HCT116 (cell line): ENCODE results near the gene ANKRD23. TPM values are rescaled to one million over a fixed set of nuclear protein-coding genes. Genes with fewer than 3 reads are reported as not detected.
A peak's percentile ranks its signal among the peaks of the same experiment; 100 is the strongest.

Source experiments
- ATAC-seq: fragments of 200-7000 bp; cut with Tn5 transposase; 2 replicates; pipeline ENCODE4 v1.9.1; 2020; ENCODE audit warnings: mild to moderate bottlenecking, moderate library complexity
- BruUV-seq: library from RNA; stranded (reverse); fragments of 400-500 nt; replicated peaks from 2 replicates; lab custom pipeline; 2021; lab: Mats Ljungman, UMichigan
- CTCF ChIA-PET: fragments of 300-600 bp; sonication (Branson Sonifier 250); formaldehyde crosslinking; loops from one replicate; lab custom pipeline; 2021; ENCODE audit warnings: antibody characterized with exemption; lab: Charles Lee
- POLR2A ChIA-PET: fragments of 300-600, 350-600 bp; sonication (Branson Sonifier 250); formaldehyde crosslinking; loops from one replicate; lab custom pipeline; 2021; ENCODE audit warnings: antibody characterized with exemption; lab: Charles Lee
- RAD21 ChIA-PET, 2 experiments: fragments of 300-600 bp; sonication (Branson Sonifier 250); formaldehyde crosslinking; loops; one replicate each; lab custom pipeline; 2023; ENCODE audit warnings: low total read pairs in 2 of 2; ENCODE audit not compliant: uncharacterized antibody in 2 of 2, unreplicated experiment in 2 of 2, low non-redundant PET in 1 of 2; lab: Charles Lee
- DNase-seq: peaks from one replicate; pipeline ENCODE4 v3.0.0-alpha.2; 2010; ENCODE audit warnings: low read depth, low spot score
- H2AFZ ChIP-seq: fragments of 200-600 bp; shearing (Covaris generic), sonication (generic); 2 replicates; pipeline ENCODE4 v1.6.1; 2017; ENCODE audit warnings: low read depth, mixed run types, mixed read lengths, antibody characterized with exemption, low read length; ENCODE audit not compliant: poor library complexity, severe bottlenecking
- H3K27ac ChIP-seq: 2 replicates; pipeline ENCODE4 v1.5.1; 2012; ENCODE audit warnings: low read depth, low read length
- H3K27me3 ChIP-seq: fragments of 200-600 bp; sonication (generic); 2 replicates; pipeline ENCODE4 v1.6.1; 2016; ENCODE audit warnings: mixed run types, low read length, mixed read lengths; ENCODE audit not compliant: insufficient read depth
- H3K36me3 ChIP-seq, 2 experiments: fragments of 200-500 bp in 1 of 2; fragments of 200-600 bp in 1 of 2; sonication (Bioruptor generic) in 1 of 2; sonication (generic) in 1 of 2; 2 replicates each; pipeline versions ENCODE4 v1.5.1 to v1.6.1; 2014 to 2016; ENCODE audit warnings: low read length in 2 of 2, inconsistent platforms in 1 of 2, mixed read lengths in 1 of 2, mixed run types in 1 of 2; ENCODE audit not compliant: insufficient read depth in 2 of 2, control insufficient read depth in 1 of 2
- H3K4me1 ChIP-seq, 2 experiments: fragments of 200-600 bp in 1 of 2; sonication (generic) in 1 of 2; 2 replicates each; pipeline versions ENCODE4 v1.5.1 to v1.6.1; 2012 to 2017; ENCODE audit warnings: low read length in 2 of 2, inconsistent platforms in 1 of 2, mild to moderate bottlenecking in 1 of 2, mixed read lengths in 1 of 2, mixed run types in 1 of 2, moderate library complexity in 1 of 2; ENCODE audit not compliant: insufficient read depth in 2 of 2, control insufficient read depth in 1 of 2
- H3K4me2 ChIP-seq: fragments of 200-600 bp; sonication (generic); 2 replicates; pipeline ENCODE4 v1.6.1; 2017; ENCODE audit warnings: mixed run types, low read length, mixed read lengths
- H3K4me3 ChIP-seq, 2 experiments: fragments of 200-600 bp in 1 of 2; sonication (generic) in 1 of 2; replicated peaks in 1 of 2; 2 replicates each; pipeline ENCODE4 v1.5.1; 2011 to 2016; ENCODE audit warnings: low read length in 2 of 2, control low read depth in 1 of 2, low read depth in 1 of 2, mild to moderate bottlenecking in 1 of 2, mixed read lengths in 1 of 2, mixed run types in 1 of 2
- H3K79me2 ChIP-seq: fragments of 200-600 bp; sonication (generic); 2 replicates; pipeline ENCODE4 v1.6.1; 2017; ENCODE audit warnings: mild to moderate bottlenecking, mixed run types, low read length, moderate library complexity, mixed read lengths; ENCODE audit not compliant: insufficient read depth
- H3K9ac ChIP-seq: fragments of 200-600 bp; sonication (generic); 2 replicates; pipeline ENCODE4 v1.6.1; 2016; ENCODE audit warnings: low read length, mixed read lengths
- H3K9me2 ChIP-seq: fragments of 200-600 bp; sonication (generic), shearing (Covaris generic); 2 replicates; pipeline ENCODE4 v1.6.1; 2017; ENCODE audit warnings: mixed run types, mild to moderate bottlenecking, moderate library complexity; ENCODE audit not compliant: insufficient read depth
- H3K9me3 ChIP-seq, 2 experiments: fragments of 200-500 bp in 1 of 2; fragments of 200-600 bp in 1 of 2; sonication (Bioruptor generic) in 1 of 2; sonication (generic) in 1 of 2; 2 replicates each; pipeline ENCODE4 v1.6.1; 2014 to 2017; ENCODE audit warnings: low read length in 2 of 2, mixed read lengths in 2 of 2, inconsistent platforms in 1 of 2, low read depth in 1 of 2, mild to moderate bottlenecking in 1 of 2, mixed run types in 1 of 2, moderate library complexity in 1 of 2; ENCODE audit not compliant: control insufficient read depth in 1 of 2, insufficient read depth in 1 of 2
- H4K20me1 ChIP-seq: fragments of 200-600 bp; sonication (generic), shearing (Covaris generic); 2 replicates; pipeline ENCODE4 v1.6.1; 2017; ENCODE audit warnings: mixed run types, mild to moderate bottlenecking, moderate library complexity; ENCODE audit not compliant: insufficient read depth
- CEBPB ChIP-seq: IDR thresholded peaks from 2 replicates; pipeline ENCODE4 v1.6.1; 2012; ENCODE audit warnings: low read depth
- EGR1 ChIP-seq: IDR thresholded peaks from 2 replicates; pipeline ENCODE4 v1.6.1; 2012; ENCODE audit warnings: low read depth
- EZH2 ChIP-seq: fragments of 200-600 bp; sonication (generic); IDR thresholded peaks from 2 replicates; pipeline ENCODE4 v1.6.1; 2017; ENCODE audit warnings: antibody characterized with exemption, mixed run types
- POLR2A ChIP-seq: IDR thresholded peaks from 2 replicates; pipeline ENCODE4 v1.7.0; 2011; ENCODE audit warnings: borderline replicate concordance; ENCODE audit not compliant: insufficient read depth, insufficient read length; ENCODE audit errors: extremely low read depth
- POLR2AphosphoS5 ChIP-seq: IDR thresholded peaks from 2 replicates; pipeline ENCODE4 v1.6.1; 2011; ENCODE audit warnings: mild to moderate bottlenecking, low read depth, low read length, moderate library complexity
- ZBTB33 ChIP-seq: IDR thresholded peaks from 2 replicates; pipeline ENCODE4 v1.6.1; 2011; ENCODE audit warnings: mild to moderate bottlenecking, low read length, moderate library complexity; ENCODE audit not compliant: insufficient replicate concordance; ENCODE audit errors: extremely low read depth
- intact Hi-C: fragments of 100-400 bp; cut with micrococcal nuclease; formaldehyde crosslinking; loops from 2 replicates; pipeline ENCODE4 v1.10.0; 2022
- total RNA-seq: library from RNA; stranded (reverse); gene quantifications from one replicate; pipeline ENCODE4 v1.2.1, GENCODE V29; 2021; ENCODE audit not compliant: unreplicated experiment

ANKRD23 gene
- total RNA-seq, 1 experiment from 2014 or later = 1.4 TPM

- BruUV-seq = no TSS peak
- intact Hi-C loops = loop anchor here (2.0 kb wide), 1 partner anchor 53 kb away; the partner anchor contains the start of gene CNNM3
- TF ChIP-seq EZH2 (no peak), ZBTB33 (no peak), POLR2A (peak; percentile 62), POLR2AphosphoS5 (peak; percentile 67), EGR1 (peak; percentile 70), CEBPB (no peak)
- H3K79me2 ChIP-seq = peaks cover 25% of the 10 kb centered on the region; the same call in 1 of the 2 replicates
- POLR2A ChIA-PET = interaction anchor here (2.3 kb wide), 1 partner anchor 12 kb away, joined by 20 read pairs; the partner anchor contains the start of gene ANKRD39
- no peaks in the 10 kb centered on the region for H3K27me3 ChIP-seq
- H3K27ac ChIP-seq = peak within 1 kb of the TSS; percentile 93
- peak within 1 kb of the TSS; percentile 95 for H3K4me2 ChIP-seq
- H2AFZ ChIP-seq = no peak within 1 kb of the TSS
- no peak for DNase-seq
- peak within 1 kb of the TSS; percentile 66 to 82 for H3K4me3 ChIP-seq
- no peaks in the 10 kb centered on the region for H3K9me3 ChIP-seq
- CTCF ChIA-PET = interaction anchor here (1.9 kb wide), 1 partner anchor 12 kb away, joined by 17 read pairs; the partner anchor contains the start of gene ANKRD39
- RAD21 ChIA-PET = interaction anchor here in 1 of 2 experiments (1.8 kb wide), 1 partner anchor 12 kb away, joined by 5 read pairs; the partner anchor contains the start of gene ANKRD39
- peaks cover 30 to 47% of the 10 kb centered on the region in 2 experiments for H3K4me1 ChIP-seq
- no peaks in the 10 kb centered on the region for H3K9me2 ChIP-seq
- H4K20me1 ChIP-seq = no peaks in the 10 kb centered on the region
- peak; percentile 48 for ATAC-seq
- peaks cover 0 to 2% of the 10 kb centered on the region in 2 experiments; a peak in 2 of 4 replicates for H3K36me3 ChIP-seq
- peak within 1 kb of the TSS; percentile 92 for H3K9ac ChIP-seq
Observed at GRCh38 chr2:96869822-96870625, 26.2 kb upstream of the ANKRD23 start, which contains the start of gene SEMA4C. SEMA4C (minus strand) TSS chr2:96870080; CDS start chr2:96867886, 2,194 bp downstream.
